HG02852 (cell line): ENCODE measurements around the gene BRICD5.
"Not testable (repeated sequence)": the region's sequence is repeated elsewhere in the genome, so short reads cannot be mapped to it uniquely, and the experiment has no call there.

Experiments used
- ATAC-seq: cut with Tn5 transposase; IDR thresholded peaks from one replicate; pipeline ENCODE4 v1.9.1; 2021; ENCODE audit warnings: mild to moderate bottlenecking, moderate library complexity; ENCODE audit not compliant: unreplicated experiment

BRICD5 gene

GRCh38 chr16:2210386-2211365 lies at the start of gene BRICD5:
BRICD5 (minus strand) TSS chr16:2210863; CDS start chr16:2210833, 30 bp downstream.
- no peak for ATAC-seq

GRCh38 chr16:2260250-2260649 lies 49.6 kb upstream of the BRICD5 start:
- ATAC-seq = no peak

- ATAC-seq = not testable (repeated sequence)
Observed at GRCh38 chr16:2258530-2258929, 47.9 kb upstream of the BRICD5 start.

- ATAC-seq = no peak
Observed at GRCh38 chr16:2257726-2258125, 47.1 kb upstream of the BRICD5 start.

GRCh38 chr16:2256531-2257140 lies 46.0 kb upstream of the BRICD5 start:
- no peak for ATAC-seq

GRCh38 chr16:2253293-2253692 lies 42.6 kb upstream of the BRICD5 start:
- no peak for ATAC-seq

GRCh38 chr16:2252806-2253148 lies 42.1 kb upstream of the BRICD5 start:
- ATAC-seq = no peak

GRCh38 chr16:2251296-2252111 lies 40.8 kb upstream of the BRICD5 start, which contains the start of gene ECI1:
ECI1 (minus strand) TSS chr16:2251587; CDS start chr16:2251566, 21 bp downstream.
- ATAC-seq = peak; percentile 92

- ATAC-seq = no peak
Observed at GRCh38 chr16:2250652-2251295, 40.1 kb upstream of the BRICD5 start.

- ATAC-seq = no peak
Observed at GRCh38 chr16:2246301-2246885, 35.7 kb upstream of the BRICD5 start.

- ATAC-seq = no peak
Observed at GRCh38 chr16:2244926-2245795, 34.5 kb upstream of the BRICD5 start.

GRCh38 chr16:2244301-2244700 lies 33.6 kb upstream of the BRICD5 start:
- ATAC-seq = no peak

- no peak for ATAC-seq
Observed at GRCh38 chr16:2243781-2244180, 33.1 kb upstream of the BRICD5 start.

- ATAC-seq = no peak
Observed at GRCh38 chr16:2243031-2243528, 32.4 kb upstream of the BRICD5 start.

GRCh38 chr16:2242598-2242997 lies 31.9 kb upstream of the BRICD5 start:
- no peak for ATAC-seq

GRCh38 chr16:2240331-2240730 lies 29.7 kb upstream of the BRICD5 start:
- not testable (repeated sequence) for ATAC-seq

- ATAC-seq = no peak
Observed at GRCh38 chr16:2238838-2239675, 28.4 kb upstream of the BRICD5 start.

- ATAC-seq = no peak
Observed at GRCh38 chr16:2238150-2238837, 27.6 kb upstream of the BRICD5 start.
